Measurements from ENCODE around the gene EBF4.

DNA sequence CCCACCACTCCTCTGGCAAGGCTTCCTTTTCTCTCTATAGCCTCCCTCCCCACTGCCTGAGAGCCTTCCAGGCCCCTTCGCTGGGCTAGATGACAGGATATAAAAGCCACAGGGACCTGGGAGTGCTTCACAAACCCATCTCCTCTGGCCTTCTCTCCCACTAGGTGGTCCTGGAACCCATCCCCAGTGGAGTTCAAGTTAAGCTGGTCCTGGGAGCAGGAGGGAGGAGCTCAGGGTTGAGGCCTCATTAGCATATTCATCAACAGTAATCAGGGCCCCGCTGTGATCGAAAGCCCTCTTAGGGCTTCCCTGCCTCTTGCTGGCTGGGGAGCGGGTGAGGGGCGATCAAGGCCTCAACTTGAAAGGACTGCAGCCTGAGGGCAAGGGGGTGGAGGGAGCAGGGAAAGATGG lies 9.1 kb downstream of the EBF4 start:
- TF ChIP-seq POLR2AphosphoS5 (IDR thresholded peaks at IDR 0.05; ENCODE audit: low read depth, low read length) (no peak), EZH2phosphoT487 (IDR thresholded peaks at IDR 0.05; ENCODE audit: borderline replicate concordance) (no peak), TCF7L2 (IDR thresholded peaks at IDR 0.05; ENCODE audit: borderline replicate concordance, extremely low read depth, insufficient read depth, insufficient read length) (no peak), ELF1 (IDR thresholded peaks at IDR 0.05; ENCODE audit: borderline replicate concordance, low read depth) (no peak), YY1 (IDR thresholded peaks at IDR 0.05; ENCODE audit: extremely low read depth, insufficient replicate concordance, low read depth, low read length) (no peak), SP1 (IDR thresholded peaks at IDR 0.05; ENCODE audit: low read depth) (no peak), POLR2A (IDR thresholded peaks at IDR 0.05; ENCODE audit: borderline replicate concordance, extremely low read depth, insufficient read depth, insufficient read length) (no peak), RAD21 (IDR thresholded peaks at IDR 0.05; ENCODE audit: low read depth) (no peak), EGR1 (IDR thresholded peaks at IDR 0.05; ENCODE audit: low read depth) (no peak), EZH2 (IDR thresholded peaks at IDR 0.05) (no peak)
- TF ChIP-seq, protein P1, sequence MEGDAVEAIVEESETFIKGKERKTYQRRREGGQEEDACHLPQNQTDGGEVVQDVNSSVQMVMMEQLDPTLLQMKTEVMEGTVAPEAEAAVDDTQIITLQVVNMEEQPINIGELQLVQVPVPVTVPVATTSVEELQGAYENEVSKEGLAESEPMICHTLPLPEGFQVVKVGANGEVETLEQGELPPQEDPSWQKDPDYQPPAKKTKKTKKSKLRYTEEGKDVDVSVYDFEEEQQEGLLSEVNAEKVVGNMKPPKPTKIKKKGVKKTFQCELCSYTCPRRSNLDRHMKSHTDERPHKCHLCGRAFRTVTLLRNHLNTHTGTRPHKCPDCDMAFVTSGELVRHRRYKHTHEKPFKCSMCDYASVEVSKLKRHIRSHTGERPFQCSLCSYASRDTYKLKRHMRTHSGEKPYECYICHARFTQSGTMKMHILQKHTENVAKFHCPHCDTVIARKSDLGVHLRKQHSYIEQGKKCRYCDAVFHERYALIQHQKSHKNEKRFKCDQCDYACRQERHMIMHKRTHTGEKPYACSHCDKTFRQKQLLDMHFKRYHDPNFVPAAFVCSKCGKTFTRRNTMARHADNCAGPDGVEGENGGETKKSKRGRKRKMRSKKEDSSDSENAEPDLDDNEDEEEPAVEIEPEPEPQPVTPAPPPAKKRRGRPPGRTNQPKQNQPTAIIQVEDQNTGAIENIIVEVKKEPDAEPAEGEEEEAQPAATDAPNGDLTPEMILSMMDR (IDR thresholded peaks at IDR 0.05 in 2 of 3, conservative IDR thresholded peaks at IDR 0.05 in 1 of 3; ENCODE audit: borderline replicate concordance in 1 of 3, insufficient read depth in 1 of 3, low read depth in 2 of 3, low read length in 2 of 3): no peak
